ENCODE results near the gene PLN.

- no peak for TF ChIP-seq POLR2A (IDR thresholded peaks at IDR 0.05)
- TF ChIP-seq CTCF (IDR thresholded peaks at IDR 0.05): no peak
- TF ChIP-seq POLR2AphosphoS5 (IDR thresholded peaks at IDR 0.05; ENCODE audit: insufficient read depth in 1 of 2, low read depth in 1 of 2): no peak
Measured at GRCh38 chr6:118504611-118505010, 43.5 kb upstream of the PLN start.

Measured in vagina (tissue), 2 donors.